Epithelial cell of proximal tubule (primary cell): ENCODE data around the gene ACOT4. TPM values are rescaled to one million over a fixed set of nuclear protein-coding genes. Genes with fewer than 3 reads are reported as not detected.
"Not testable (repeated sequence)": the region's sequence is repeated elsewhere in the genome, so short reads cannot be mapped to it uniquely, and the experiment has no call there.

Experiments used
- DNase-seq: peaks from one replicate; pipeline ENCODE4 v3.0.0-alpha.2; 2011; ENCODE audit warnings: low read depth
- H3K4me3 ChIP-seq: 2 replicates; pipeline ENCODE4 v1.5.1; 2011; ENCODE audit warnings: low read depth, mild to moderate bottlenecking, low read length
- CTCF ChIP-seq: conservative IDR thresholded peaks from 2 replicates; pipeline ENCODE4 v1.5.1; 2012; ENCODE audit warnings: low read depth, mild to moderate bottlenecking, low read length
- total RNA-seq: library from RNA; depleted of rRNA; stranded (reverse); fragments of >200 nt; gene quantifications from 2 replicates; pipeline ENCODE4 v1.2.3, GENCODE V29; 2015

ACOT4 gene
- total RNA-seq, 1 donor from 2014 or later: 7.0 TPM

GRCh38 chr14:73588695-73589094 lies 3.0 kb upstream of the ACOT4 start:
- no peak for DNase-seq
- TF ChIP-seq CTCF: no peak
- H3K4me3 ChIP-seq: no peak overlapping the region

GRCh38 chr14:73589116-73589515 lies 2.6 kb upstream of the ACOT4 start:
- DNase-seq: no peak
- H3K4me3 ChIP-seq: no peak overlapping the region
- TF ChIP-seq CTCF: no peak

- not testable (repeated sequence) for DNase-seq, H3K4me3 ChIP-seq
These were observed 1.0 kb upstream of the ACOT4 start for GRCh38 chr14:73590673-73591004.

- no peak overlapping the region for H3K4me3 ChIP-seq
- DNase-seq: no peak
- TF ChIP-seq CTCF: no peak
These were observed 2.8 kb downstream of the ACOT4 start for GRCh38 chr14:73594491-73594890.

GRCh38 chr14:73599499-73599898 lies 7.8 kb downstream of the ACOT4 start:
- H3K4me3 ChIP-seq: no peak overlapping the region
- TF ChIP-seq CTCF: no peak
- no peak for DNase-seq

GRCh38 chr14:73602994-73603393 lies 11.3 kb downstream of the ACOT4 start:
- no peak overlapping the region for H3K4me3 ChIP-seq
- DNase-seq: no peak
- no peak for TF ChIP-seq CTCF

- DNase-seq: no peak
- no peak overlapping the region for H3K4me3 ChIP-seq
- no peak for TF ChIP-seq CTCF
These were observed 14.6 kb downstream of the ACOT4 start for GRCh38 chr14:73606271-73606670.

GRCh38 chr14:73607241-73607640 lies 15.6 kb downstream of the ACOT4 start:
- DNase-seq: no peak
- TF ChIP-seq CTCF: no peak
- H3K4me3 ChIP-seq: no peak overlapping the region
